Measurements from ENCODE around the gene UMODL1.

Gene UMODL1

GRCh38 chr21:42149656-42150473 lies 78.7 kb downstream of the UMODL1 start:
- no peaks in the 10 kb centered on the region for H3K36me3 ChIP-seq (ENCODE audit: control insufficient read depth, insufficient read depth, low read length)
- no peaks in the 10 kb centered on the region for H3K27me3 ChIP-seq (ENCODE audit: control insufficient read depth, insufficient read depth, low read length)
- no peaks in the 10 kb centered on the region for H3K9me3 ChIP-seq (ENCODE audit: control insufficient read depth, insufficient read depth, low read length)
- peaks cover 3% of the 10 kb centered on the region; the same call in 1 of the 2 replicates for H3K4me1 ChIP-seq (ENCODE audit: control insufficient read depth, insufficient read depth, low read length)
- H3K9ac ChIP-seq (ENCODE audit: low read depth, low read length), result no peak overlapping the region
- H3K27ac ChIP-seq (ENCODE audit: low read depth, low read length), result no peak overlapping the region
- H3K4me3 ChIP-seq (ENCODE audit: low read depth, low read length), result no peak overlapping the region

- Histone ChIP-seq H3K36me3 (ENCODE audit: control insufficient read depth, insufficient read depth, low read length) (no peaks in the 10 kb centered on the region), H3K27me3 (ENCODE audit: control insufficient read depth, insufficient read depth, low read length) (no peaks in the 10 kb centered on the region), H3K9me3 (ENCODE audit: control insufficient read depth, insufficient read depth, low read length) (no peaks in the 10 kb centered on the region), H3K4me3 (ENCODE audit: low read depth, low read length) (no peak overlapping the region), H3K9ac (ENCODE audit: low read depth, low read length) (no peak overlapping the region), H3K27ac (ENCODE audit: low read depth, low read length) (no peak overlapping the region), H3K4me1 (ENCODE audit: control insufficient read depth, insufficient read depth, low read length) (peaks cover 3% of the 10 kb centered on the region; the same call in 1 of the 2 replicates)
These were observed 79.5 kb downstream of the UMODL1 start for GRCh38 chr21:42150474-42151085.

GRCh38 chr21:42151148-42151947 lies 80.2 kb downstream of the UMODL1 start:
- H3K36me3 ChIP-seq (ENCODE audit: control insufficient read depth, insufficient read depth, low read length), result no peaks in the 10 kb centered on the region
- no peaks in the 10 kb centered on the region for H3K27me3 ChIP-seq (ENCODE audit: control insufficient read depth, insufficient read depth, low read length)
- H3K4me1 ChIP-seq (ENCODE audit: control insufficient read depth, insufficient read depth, low read length), result no peaks in the 10 kb centered on the region
- H3K9me3 ChIP-seq (ENCODE audit: control insufficient read depth, insufficient read depth, low read length), result no peaks in the 10 kb centered on the region
- no peak overlapping the region for H3K4me3 ChIP-seq (ENCODE audit: low read depth, low read length)
- H3K9ac ChIP-seq (ENCODE audit: low read depth, low read length), result no peak overlapping the region
- no peak overlapping the region for H3K27ac ChIP-seq (ENCODE audit: low read depth, low read length)

- Histone ChIP-seq H3K27me3 (ENCODE audit: control insufficient read depth, insufficient read depth, low read length) (no peaks in the 10 kb centered on the region), H3K9me3 (ENCODE audit: control insufficient read depth, insufficient read depth, low read length) (no peaks in the 10 kb centered on the region), H3K4me3 (ENCODE audit: low read depth, low read length) (no peak overlapping the region), H3K27ac (ENCODE audit: low read depth, low read length) (no peak overlapping the region), H3K36me3 (ENCODE audit: control insufficient read depth, insufficient read depth, low read length) (no peaks in the 10 kb centered on the region), H3K9ac (ENCODE audit: low read depth, low read length) (no peak overlapping the region), H3K4me1 (ENCODE audit: control insufficient read depth, insufficient read depth, low read length) (no peaks in the 10 kb centered on the region)
These were observed 80.8 kb downstream of the UMODL1 start for GRCh38 chr21:42151948-42152220.

- no peak overlapping the region for H3K9ac ChIP-seq (ENCODE audit: low read depth, low read length)
- H3K4me1 ChIP-seq (ENCODE audit: control insufficient read depth, insufficient read depth, low read length), result no peaks in the 10 kb centered on the region
- no peak overlapping the region for H3K4me3 ChIP-seq (ENCODE audit: low read depth, low read length)
- no peaks in the 10 kb centered on the region for H3K9me3 ChIP-seq (ENCODE audit: control insufficient read depth, insufficient read depth, low read length)
- H3K27me3 ChIP-seq (ENCODE audit: control insufficient read depth, insufficient read depth, low read length), result no peaks in the 10 kb centered on the region
- H3K27ac ChIP-seq (ENCODE audit: low read depth, low read length), result no peak overlapping the region
- H3K36me3 ChIP-seq (ENCODE audit: control insufficient read depth, insufficient read depth, low read length), result no peaks in the 10 kb centered on the region
These were observed 82.0 kb downstream of the UMODL1 start for GRCh38 chr21:42153046-42153686.

- Histone ChIP-seq H3K4me3 (ENCODE audit: low read depth, low read length) (no peak overlapping the region), H3K27ac (ENCODE audit: low read depth, low read length) (no peak overlapping the region), H3K27me3 (ENCODE audit: control insufficient read depth, insufficient read depth, low read length) (no peaks in the 10 kb centered on the region), H3K9me3 (ENCODE audit: control insufficient read depth, insufficient read depth, low read length) (no peaks in the 10 kb centered on the region), H3K9ac (ENCODE audit: low read depth, low read length) (no peak overlapping the region), H3K4me1 (ENCODE audit: control insufficient read depth, insufficient read depth, low read length) (no peaks in the 10 kb centered on the region), H3K36me3 (ENCODE audit: control insufficient read depth, insufficient read depth, low read length) (no peaks in the 10 kb centered on the region)
These were observed 82.6 kb downstream of the UMODL1 start for GRCh38 chr21:42153746-42154145.

- Histone ChIP-seq H3K4me3 (ENCODE audit: low read depth, low read length) (no peak overlapping the region), H3K36me3 (ENCODE audit: control insufficient read depth, insufficient read depth, low read length) (no peaks in the 10 kb centered on the region), H3K9me3 (ENCODE audit: control insufficient read depth, insufficient read depth, low read length) (no peaks in the 10 kb centered on the region), H3K9ac (ENCODE audit: low read depth, low read length) (no peak overlapping the region), H3K27me3 (ENCODE audit: control insufficient read depth, insufficient read depth, low read length) (no peaks in the 10 kb centered on the region), H3K4me1 (ENCODE audit: control insufficient read depth, insufficient read depth, low read length) (no peaks in the 10 kb centered on the region), H3K27ac (ENCODE audit: low read depth, low read length) (no peak overlapping the region)
These were observed 83.3 kb downstream of the UMODL1 start for GRCh38 chr21:42154237-42155044.

- Histone ChIP-seq H3K27ac (ENCODE audit: low read depth, low read length) (no peak overlapping the region), H3K4me1 (ENCODE audit: control insufficient read depth, insufficient read depth, low read length) (no peaks in the 10 kb centered on the region), H3K27me3 (ENCODE audit: control insufficient read depth, insufficient read depth, low read length) (no peaks in the 10 kb centered on the region), H3K4me3 (ENCODE audit: low read depth, low read length) (no peak overlapping the region), H3K9me3 (ENCODE audit: control insufficient read depth, insufficient read depth, low read length) (no peaks in the 10 kb centered on the region), H3K36me3 (ENCODE audit: control insufficient read depth, insufficient read depth, low read length) (no peaks in the 10 kb centered on the region), H3K9ac (ENCODE audit: low read depth, low read length) (no peak overlapping the region)
These were observed 84.1 kb downstream of the UMODL1 start for GRCh38 chr21:42155045-42155855.

- no peaks in the 10 kb centered on the region for H3K27me3 ChIP-seq (ENCODE audit: control insufficient read depth, insufficient read depth, low read length)
These were observed 85.8 kb downstream of the UMODL1 start for GRCh38 chr21:42156690-42157605.

More at GRCh38 chr21:42156690-42157605, 85.8 kb downstream of the UMODL1 start:
- H3K4me1 ChIP-seq (ENCODE audit: control insufficient read depth, insufficient read depth, low read length), result no peaks in the 10 kb centered on the region
- no peak overlapping the region for H3K27ac ChIP-seq (ENCODE audit: low read depth, low read length)
- H3K4me3 ChIP-seq (ENCODE audit: low read depth, low read length), result no peak overlapping the region
- no peaks in the 10 kb centered on the region for H3K9me3 ChIP-seq (ENCODE audit: control insufficient read depth, insufficient read depth, low read length)
- no peak overlapping the region for H3K9ac ChIP-seq (ENCODE audit: low read depth, low read length)
- no peaks in the 10 kb centered on the region for H3K36me3 ChIP-seq (ENCODE audit: control insufficient read depth, insufficient read depth, low read length)

Measured in HUES48 (cell line).